Body of pancreas (tissue), 4 donors: ENCODE measurements around the gene PLEKHA8.

Experiments
- CTCF ChIP-seq, 7 experiments: fragments of 450-650 bp in 4 of 7; fragments of 200-600 bp in 3 of 7; sonication (generic) in 3 of 7; IDR thresholded peaks; one replicate each; pipeline ENCODE4 v1.5.1; 2016 to 2019; ENCODE audit warnings: antibody characterized with exemption in 7 of 7
- POLR2A ChIP-seq, 3 donors: fragments of 450-650 bp; IDR thresholded peaks; one replicate each; pipeline ENCODE4 v1.6.1; 2016; ENCODE audit warnings: antibody characterized with exemption in 3 of 3, mild to moderate bottlenecking in 2 of 3

- no peak for TF ChIP-seq CTCF (IDR thresholded peaks at IDR 0.05)
- no peak for TF ChIP-seq POLR2A (IDR thresholded peaks at IDR 0.05)
These were observed 13.5 kb downstream of the PLEKHA8 start for GRCh38 chr7:30041526-30042269.
